22Rv1 (cell line): ENCODE data around the gene CNTNAP2.

Experiments used
- H3K27ac ChIP-seq: fragments of 450-650 bp; 2 replicates; pipeline ENCODE4 v1.5.1; 2017
- CTCF ChIP-seq: fragments of 450-650 bp; IDR thresholded peaks from 2 replicates; pipeline ENCODE4 v1.5.1; 2017; ENCODE audit warnings: mild to moderate bottlenecking
- ZFX ChIP-seq: fragments of 450-650 bp; IDR thresholded peaks from 2 replicates; pipeline ENCODE4 v1.6.1; 2017; ENCODE audit warnings: antibody characterized with exemption, borderline replicate concordance

The CNTNAP2 gene

GRCh38 chr7:147829016-147829415 lies 1712.4 kb downstream of the CNTNAP2 start:
- no peak for TF ChIP-seq CTCF
- no peak overlapping the region for H3K27ac ChIP-seq

DNA sequence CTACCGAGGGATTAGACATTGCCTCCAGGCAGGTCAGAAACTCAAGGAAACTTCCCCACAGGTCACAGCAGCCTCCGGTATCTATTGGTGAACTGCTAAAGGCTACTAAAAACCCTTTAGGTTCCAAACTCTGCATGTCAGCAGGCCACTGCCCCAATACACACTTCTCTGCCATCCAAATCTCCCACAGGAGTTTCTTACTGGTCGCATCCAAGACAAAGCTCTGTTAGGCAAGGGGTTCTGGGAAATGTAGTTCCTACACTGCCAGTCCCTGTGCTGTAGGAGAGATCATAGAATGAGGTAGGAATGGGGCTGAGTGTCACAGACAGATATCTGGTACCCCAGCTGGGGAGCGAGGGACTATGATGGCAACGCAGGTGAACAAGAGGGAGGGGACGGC lies 1717.0 kb downstream of the CNTNAP2 start:
- H3K27ac ChIP-seq: no peak overlapping the region
- no peak for TF ChIP-seq ZFX
- no peak for TF ChIP-seq CTCF

GRCh38 chr7:147833970-147834369 lies 1717.4 kb downstream of the CNTNAP2 start:
- TF ChIP-seq CTCF: no peak
- no peak for TF ChIP-seq ZFX
- no peak overlapping the region for H3K27ac ChIP-seq

DNA sequence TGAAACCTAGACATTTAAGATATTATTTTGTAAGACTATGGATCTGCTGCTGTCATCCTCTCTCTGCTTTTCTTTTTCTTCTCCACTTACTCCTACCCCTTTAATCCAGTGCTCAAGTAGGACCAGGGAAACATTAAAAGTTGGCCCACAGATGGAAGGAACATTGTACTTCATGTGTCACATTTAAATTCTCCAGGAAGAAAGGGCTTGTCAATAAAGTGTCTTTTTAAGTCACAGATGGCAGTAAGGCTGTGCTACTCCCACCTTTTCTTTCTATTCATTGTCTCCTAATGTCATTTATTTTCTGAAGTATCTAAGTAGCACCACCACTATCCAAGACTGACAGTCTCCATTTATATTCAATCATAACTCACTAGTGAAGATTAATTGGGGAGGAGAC lies 1736.2 kb downstream of the CNTNAP2 start:
- H3K27ac ChIP-seq: no peak overlapping the region
- TF ChIP-seq ZFX (no peak), CTCF (no peak)

- TF ChIP-seq CTCF: no peak
- no peak for TF ChIP-seq ZFX
- no peak overlapping the region for H3K27ac ChIP-seq
These were observed 1740.8 kb downstream of the CNTNAP2 start for GRCh38 chr7:147857152-147858140.

GRCh38 chr7:147858421-147858820 lies 1741.8 kb downstream of the CNTNAP2 start:
- H3K27ac ChIP-seq: no peak overlapping the region

More at GRCh38 chr7:147858421-147858820, 1741.8 kb downstream of the CNTNAP2 start:
- no peak for TF ChIP-seq ZFX
- no peak for TF ChIP-seq CTCF
